T-cell (primary cell): ENCODE data around the gene PRDM16. TPM values are rescaled to one million over a fixed set of nuclear protein-coding genes. Genes with fewer than 3 reads are reported as not detected.

Source experiments
- ATAC-seq, 4 experiments: fragments of 200-7000 bp in 3 of 4; fragments of 150-1000 bp in 1 of 4; cut with Tn5 transposase; replicated peaks in 1 of 4; 1 replicate in 3 of 4; 2 replicates in 1 of 4; pipeline ENCODE4 v1.10.0; 2021; ENCODE audit warnings: moderate library complexity in 3 of 4, mild to moderate bottlenecking in 2 of 4, moderate number of reproducible peaks in 1 of 4
- CTCF ChIA-PET, 2 donors: fragments of 300-600 bp; sonication (Branson Sonifier 250); formaldehyde crosslinking; loops; one replicate each; lab custom pipeline; 2022; ENCODE audit warnings: antibody characterized with exemption in 2 of 2; lab: Charles Lee
- POLR2A ChIA-PET, 2 donors: fragments of 300-600 bp; sonication (Branson Sonifier 250); formaldehyde crosslinking; loops; one replicate each; lab custom pipeline; 2022; ENCODE audit warnings: antibody characterized with exemption in 2 of 2; lab: Charles Lee
- DNase-seq, 35 experiments: peaks; one replicate each; pipeline versions ENCODE4 v3.0.0 to v3.0.0-alpha.2; 2013 to 2023
- H3K27ac ChIP-seq: one replicate; pipeline ENCODE4 v1.5.1; 2013; ENCODE audit warnings: low read length
- H3K27me3 ChIP-seq, 2 experiments: replicated peaks in 1 of 2; 1 replicate in 1 of 2; 2 replicates in 1 of 2; pipeline versions ENCODE4 v1.6.1 to v1.7.0; 2013; ENCODE audit warnings: low read length in 1 of 2, mixed read lengths in 1 of 2; ENCODE audit not compliant: control insufficient read depth in 2 of 2, insufficient read depth in 2 of 2; ENCODE audit errors: extremely low read depth in 1 of 2
- H3K36me3 ChIP-seq, 2 donors: 1 replicate in 1 of 2; 2 replicates in 1 of 2; pipeline versions ENCODE4 v1.6.1 to v1.7.0; 2013; ENCODE audit warnings: low read length in 1 of 2; ENCODE audit not compliant: control insufficient read depth in 2 of 2, insufficient read depth in 1 of 2; ENCODE audit errors: extremely low read depth in 1 of 2
- H3K4me1 ChIP-seq, 2 experiments: 1 replicate in 1 of 2; 2 replicates in 1 of 2; pipeline versions ENCODE4 v1.6.1 to v1.7.0; 2013; ENCODE audit warnings: low read length in 2 of 2, mixed read lengths in 1 of 2; ENCODE audit not compliant: insufficient read depth in 2 of 2, control insufficient read depth in 1 of 2; ENCODE audit errors: extremely low read depth in 1 of 2
- H3K4me3 ChIP-seq, 2 donors: 1 replicate in 1 of 2; 2 replicates in 1 of 2; pipeline versions ENCODE4 v1.5.1 to v1.7.0; 2013; ENCODE audit warnings: mild to moderate bottlenecking in 2 of 2, low read length in 1 of 2, moderate library complexity in 1 of 2; ENCODE audit not compliant: control insufficient read depth in 1 of 2; ENCODE audit errors: extremely low read depth in 1 of 2
- H3K9me3 ChIP-seq: 2 replicates; pipeline ENCODE4 v1.7.0; 2013
- H3K27ac Mint-ChIP-seq, 2 donors: one replicate each; pipeline ENCODE4 v1.8.0; 2020 to 2021; ENCODE audit warnings: mild to moderate bottlenecking in 2 of 2, mixed read lengths in 2 of 2
- H3K27me3 Mint-ChIP-seq, 2 donors: one replicate each; pipeline ENCODE4 v1.8.0; 2021 to 2022; ENCODE audit warnings: mixed read lengths in 2 of 2
- H3K36me3 Mint-ChIP-seq: one replicate; pipeline ENCODE4 v1.8.0; 2021; ENCODE audit warnings: mixed read lengths
- H3K4me1 Mint-ChIP-seq, 3 donors: one replicate each; pipeline ENCODE4 v1.8.0; 2020 to 2022; ENCODE audit warnings: mixed read lengths in 3 of 3, mild to moderate bottlenecking in 1 of 3
- H3K4me3 Mint-ChIP-seq, 3 donors: one replicate each; pipeline ENCODE4 v1.8.0; 2020 to 2022; ENCODE audit warnings: mild to moderate bottlenecking in 3 of 3, mixed read lengths in 3 of 3, moderate library complexity in 3 of 3
- H3K9me3 Mint-ChIP-seq, 3 donors: one replicate each; pipeline ENCODE4 v1.8.0; 2020 to 2022; ENCODE audit warnings: mixed read lengths in 3 of 3
- WGBS: methylation state at CpG from one replicate; pipeline ENCODE4 v1.1.5; 2013; ENCODE audit warnings: missing lambda C conversion rate; ENCODE audit not compliant: insufficient coverage; 5-methylcytosine and 5-hydroxymethylcytosine counted together
- total RNA-seq, 35 experiments: library from RNA in 6 of 35; stranded (reverse) in 6 of 35; fragments of 120-200 nt in 1 of 35; gene quantifications; one replicate each; pipeline versions ENCODE4 v1.2.1 to v1.2.4 and lab custom pipeline; 2013 to 2026

Gene PRDM16
- total RNA-seq, 5 donors from 2014 or later (not counting 1 experiment from before 2014, with no cell fraction given), result 0.15 to 0.70 (median 0.24) TPM; not detected in 1

- POLR2A ChIA-PET, result no interaction called here
- H3K27ac ChIP-seq, result no peak overlapping the region
Observed at GRCh38 chr1:3352299-3352951, 283.4 kb downstream of the PRDM16 start.

GRCh38 chr1:3352952-3353331 lies 283.9 kb downstream of the PRDM16 start:
- H3K4me3 ChIP-seq, result no peak overlapping the region
- no peaks in the 10 kb centered on the region for H3K9me3 Mint-ChIP-seq
- no peaks in the 10 kb centered on the region for H3K36me3 Mint-ChIP-seq
- DNase-seq, result no peak
- peaks cover 0 to 82% of the 10 kb centered on the region in 2 experiments for H3K27me3 ChIP-seq
- H3K27me3 Mint-ChIP-seq, result peaks cover 3 to 13% of the 10 kb centered on the region in 2 donors
- H3K4me3 Mint-ChIP-seq, result no peak overlapping the region
- POLR2A ChIA-PET, result no interaction called here
- H3K27ac Mint-ChIP-seq, result no peak overlapping the region
- ATAC-seq, result no peak
- no peak overlapping the region for H3K27ac ChIP-seq
- H3K4me1 ChIP-seq, result no peaks in the 10 kb centered on the region
- H3K36me3 ChIP-seq, result no peaks in the 10 kb centered on the region
- no peaks in the 10 kb centered on the region for H3K4me1 Mint-ChIP-seq
- H3K9me3 ChIP-seq, result no peaks in the 10 kb centered on the region
- 67% methylated on average over 12 of the region's 13 CpGs for WGBS
- CTCF ChIA-PET, result no interaction called here

More at GRCh38 chr1:3352299-3352951, 283.4 kb downstream of the PRDM16 start:
- no peaks in the 10 kb centered on the region for H3K4me1 Mint-ChIP-seq
- WGBS, result 63% methylated on average over 22 of the region's 30 CpGs
- Histone ChIP-seq H3K9me3 (no peaks in the 10 kb centered on the region), H3K36me3 (no peaks in the 10 kb centered on the region), H3K4me3 (no peak overlapping the region), H3K27me3 (peaks cover 0 to 82% of the 10 kb centered on the region in 2 experiments), H3K4me1 (no peaks in the 10 kb centered on the region)
- ATAC-seq (no peak), DNase-seq (no peak)
- no peak overlapping the region for H3K27ac Mint-ChIP-seq
- peaks cover 3 to 13% of the 10 kb centered on the region in 2 donors for H3K27me3 Mint-ChIP-seq
- H3K36me3 Mint-ChIP-seq, result no peaks in the 10 kb centered on the region
- CTCF ChIA-PET, result no interaction called here
- H3K9me3 Mint-ChIP-seq, result no peaks in the 10 kb centered on the region
- H3K4me3 Mint-ChIP-seq, result no peak overlapping the region

- H3K27ac ChIP-seq, result no peak overlapping the region
- ChIA-PET CTCF (no interaction called here), POLR2A (no interaction called here)
- no peak overlapping the region for H3K4me3 ChIP-seq
- 84% methylated on average over 5 of the region's 8 CpGs for WGBS
- DNase-seq (no peak), ATAC-seq (no peak)
- Mint-ChIP-seq H3K4me1 (no peaks in the 10 kb centered on the region), H3K4me3 (no peak overlapping the region), H3K9me3 (no peaks in the 10 kb centered on the region), H3K27me3 (peaks cover 6 to 13% of the 10 kb centered on the region in 2 donors), H3K27ac (no peak overlapping the region), H3K36me3 (no peaks in the 10 kb centered on the region)
- no peaks in the 10 kb centered on the region for H3K36me3 ChIP-seq
- no peaks in the 10 kb centered on the region for H3K4me1 ChIP-seq
- peaks cover 0 to 82% of the 10 kb centered on the region in 2 experiments for H3K27me3 ChIP-seq
- no peaks in the 10 kb centered on the region for H3K9me3 ChIP-seq
Observed at GRCh38 chr1:3353876-3354275, 284.9 kb downstream of the PRDM16 start.

DNA sequence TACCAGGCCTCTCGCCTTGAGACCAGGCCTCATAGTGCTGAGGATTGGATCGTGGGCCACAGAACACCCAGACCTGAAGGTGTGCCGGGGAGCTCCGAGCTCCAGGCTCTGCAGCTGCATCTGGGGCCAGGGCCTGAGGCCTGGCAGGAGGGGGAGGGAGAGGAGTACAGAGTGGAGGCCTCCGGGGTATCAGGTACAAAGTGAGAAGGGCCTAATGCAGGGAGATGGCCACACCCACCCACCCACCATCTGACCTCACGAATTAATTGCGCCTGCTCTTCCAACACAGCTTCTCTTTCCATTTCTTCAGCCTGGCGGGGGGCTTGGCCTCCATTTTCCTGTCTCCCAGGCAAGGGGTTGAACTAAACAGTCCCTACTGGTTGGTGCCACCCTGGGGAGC lies 286.1 kb downstream of the PRDM16 start:
- CTCF ChIA-PET, result no interaction called here

GRCh38 chr1:3355894-3356826 lies 287.2 kb downstream of the PRDM16 start:
- POLR2A ChIA-PET, result no interaction called here
- H3K27me3 Mint-ChIP-seq, result peaks cover 8 to 10% of the 10 kb centered on the region in 2 donors
- WGBS, result 87% methylated on average over 26 of the region's 37 CpGs

More for the DNA sequence above, 286.1 kb downstream of the PRDM16 start:
- 58% methylated on average over 2 of the region's 8 CpGs for WGBS
- Mint-ChIP-seq H3K27ac (no peak overlapping the region), H3K9me3 (no peaks in the 10 kb centered on the region), H3K4me3 (no peak overlapping the region), H3K27me3 (peaks cover 7 to 11% of the 10 kb centered on the region in 2 donors), H3K36me3 (no peaks in the 10 kb centered on the region), H3K4me1 (no peaks in the 10 kb centered on the region)
- Histone ChIP-seq H3K4me1 (no peaks in the 10 kb centered on the region), H3K4me3 (no peak overlapping the region), H3K9me3 (no peaks in the 10 kb centered on the region), H3K27ac (no peak overlapping the region), H3K36me3 (no peaks in the 10 kb centered on the region), H3K27me3 (peaks cover 0 to 72% of the 10 kb centered on the region in 2 experiments)
- ATAC-seq (no peak), DNase-seq (no peak)
- POLR2A ChIA-PET, result no interaction called here

GRCh38 chr1:3356827-3357460 lies 287.9 kb downstream of the PRDM16 start:
- no peak overlapping the region for H3K4me3 ChIP-seq
- H3K36me3 ChIP-seq, result no peaks in the 10 kb centered on the region
- H3K4me1 ChIP-seq, result no peaks in the 10 kb centered on the region
- H3K27me3 ChIP-seq, result peaks cover 0 to 60% of the 10 kb centered on the region in 2 experiments
- H3K27ac ChIP-seq, result no peak overlapping the region
- ATAC-seq (no peak), DNase-seq (no peak)
- POLR2A ChIA-PET, result no interaction called here
- CTCF ChIA-PET, result no interaction called here
- Mint-ChIP-seq H3K27me3 (peaks cover 15% of the 10 kb centered on the region in 2 donors), H3K9me3 (no peaks in the 10 kb centered on the region), H3K4me3 (no peak overlapping the region), H3K36me3 (no peaks in the 10 kb centered on the region), H3K27ac (no peak overlapping the region), H3K4me1 (no peaks in the 10 kb centered on the region)
- WGBS, result 86% methylated on average over 20 of the region's 21 CpGs
- H3K9me3 ChIP-seq, result no peaks in the 10 kb centered on the region

More at GRCh38 chr1:3355894-3356826, 287.2 kb downstream of the PRDM16 start:
- Histone ChIP-seq H3K27me3 (peaks cover 0 to 63% of the 10 kb centered on the region in 2 experiments), H3K9me3 (no peaks in the 10 kb centered on the region), H3K36me3 (no peaks in the 10 kb centered on the region), H3K27ac (no peak overlapping the region), H3K4me3 (no peak overlapping the region), H3K4me1 (no peaks in the 10 kb centered on the region)
- Mint-ChIP-seq H3K4me1 (no peaks in the 10 kb centered on the region), H3K36me3 (no peaks in the 10 kb centered on the region), H3K4me3 (no peak overlapping the region), H3K27ac (no peak overlapping the region), H3K9me3 (no peaks in the 10 kb centered on the region)
- CTCF ChIA-PET, result no interaction called here
- ATAC-seq, result no peak
- DNase-seq, result no peak
